ENCODE data around the gene FPR3. TPM values are rescaled to one million over a fixed set of nuclear protein-coding genes. Genes with fewer than 3 reads are reported as not detected.

The FPR3 gene
- total and polyA plus RNA-seq, 10 of the 15 experiments (the other 5 are each of a cell fraction or from before 2014, with no cell fraction given): not detected

GRCh38 chr19:51789061-51789795, 5.7 kb upstream of the FPR3 start:
- H2AFZ ChIP-seq (ENCODE audit: control insufficient read depth, low read depth, low read length): no peak overlapping the region
- ChIA-PET RAD21 (ENCODE audit: unreplicated experiment) (no interaction called here), POLR2A (no interaction called here), SMC1A (ENCODE audit: uncharacterized antibody, unreplicated experiment) (no interaction called here), CTCF (no interaction called here)
- H3K27ac ChIP-seq (ENCODE audit: control insufficient read depth, insufficient read depth): no peak overlapping the region
- 17% methylated on average over 6 of the region's 6 CpGs for WGBS (ENCODE audit: insufficient coverage, insufficient replicate concordance, low lambda C conversion rate, missing lambda C conversion rate)
- TF ChIP-seq HDAC2 (IDR thresholded peaks at IDR 0.05) (no peak), ZBTB4 (CRISPR knock-in tag; IDR thresholded peaks at IDR 0.05) (no peak), SMARCA5 (IDR thresholded peaks at IDR 0.05) (no peak), BCL11A (IDR thresholded peaks at IDR 0.05; ENCODE audit: low read depth, low read length) (no peak), TCF3 (IDR thresholded peaks at IDR 0.05; ENCODE audit: borderline replicate concordance, insufficient read depth, low read depth, low read length) (no peak), CEBPB (IDR thresholded peaks at IDR 0.05; ENCODE audit: borderline replicate concordance in 1 of 2, low read depth in 2 of 2, low read length in 2 of 2) (no peak), IKZF1 (conservative IDR thresholded peaks at IDR 0.05) (no peak), IKZF2 (IDR thresholded peaks at IDR 0.05) (no peak), RAD51 (IDR thresholded peaks at IDR 0.05) (no peak), REST (IDR thresholded peaks at IDR 0.05; ENCODE audit: low read depth, low read length) (no peak), SUZ12 (IDR thresholded peaks at IDR 0.05; ENCODE audit: unreplicated experiment) (no peak)
- H3K4me2 ChIP-seq (ENCODE audit: control insufficient read depth, insufficient read depth): no peak overlapping the region
- no peaks in the 10 kb centered on the region for H3K4me1 ChIP-seq (ENCODE audit: control insufficient read depth, insufficient read depth, low read length)
- ATAC-seq (no peak), FAIRE-seq (no peak), DNase-seq (ENCODE audit: low read depth, low spot score) (no peak)
- no peaks in the 10 kb centered on the region for H3K27me3 ChIP-seq (replicated peaks in 1 of 2; ENCODE audit: control insufficient read depth in 2 of 2, insufficient read depth in 2 of 2, low read length in 1 of 2)
- H4K20me1 ChIP-seq (ENCODE audit: control insufficient read depth, insufficient read depth): no peaks in the 10 kb centered on the region
- no peak overlapping the region for H3K4me3 ChIP-seq
- peaks cover 7% of the 10 kb centered on the region; the same call in 2 of the 3 replicates for H3K9me3 ChIP-seq (replicated peaks; ENCODE audit: control insufficient read depth, insufficient read depth, low read length)
- BruUV-seq (replicated peaks): no TSS peak
- no peaks in the 10 kb centered on the region for H3K79me2 ChIP-seq (ENCODE audit: control insufficient read depth, insufficient read depth, low read length)
- no peaks in the 10 kb centered on the region for H3K36me3 ChIP-seq (ENCODE audit: control insufficient read depth in 2 of 2, insufficient read depth in 2 of 2, low read length in 1 of 2)
- in situ Hi-C loops (cut with MboI) (no loop called here), intact Hi-C loops (cut with micrococcal nuclease; ENCODE audit: unreplicated experiment) (no loop called here)
- no peak overlapping the region for H3K9ac ChIP-seq (ENCODE audit: control insufficient read depth, insufficient read depth, low read length)
